SU-DHL-6 (cell line): ENCODE results near the gene EIF3I.
A peak's percentile ranks its signal among the peaks of the same experiment; 100 is the strongest.

Experiments used
- H2AFZ ChIP-seq: fragments of 200-600 bp; sonication (generic); 2 replicates; pipeline ENCODE4 v1.6.1; 2014; ENCODE audit warnings: low read depth, mild to moderate bottlenecking, moderate library complexity, mixed read lengths, antibody characterized with exemption, low read length; ENCODE audit not compliant: severe bottlenecking
- H3F3A ChIP-seq: fragments of 200-600 bp; shearing (Covaris generic); 2 replicates; pipeline ENCODE4 v1.6.0; 2016; ENCODE audit warnings: antibody characterized with exemption, mild to moderate bottlenecking; ENCODE audit not compliant: insufficient read depth
- H3K27ac ChIP-seq: fragments of 200-600 bp; sonication (generic); 2 replicates; pipeline ENCODE4 v1.5.1; 2016; ENCODE audit warnings: low read depth, mild to moderate bottlenecking, low read length, moderate library complexity, mixed read lengths
- H3K27me3 ChIP-seq: fragments of 200-600 bp; sonication (generic), shearing (Covaris generic); 2 replicates; pipeline ENCODE4 v1.6.0; 2014; ENCODE audit warnings: mild to moderate bottlenecking, low read length
- H3K36me3 ChIP-seq: fragments of 200-600 bp; sonication (generic); 2 replicates; pipeline ENCODE4 v1.6.1; 2014; ENCODE audit warnings: mild to moderate bottlenecking, low read length, mixed read lengths
- H3K4me2 ChIP-seq: fragments of 300-600, 200-600 bp; shearing (Covaris generic), sonication (generic); 2 replicates; pipeline ENCODE4 v1.6.0; 2014; ENCODE audit warnings: low read length, low read depth, mild to moderate bottlenecking; ENCODE audit not compliant: poor library complexity, severe bottlenecking
- H3K4me3 ChIP-seq: fragments of 200-600 bp; sonication (generic); 2 replicates; pipeline ENCODE4 v1.5.1; 2014; ENCODE audit warnings: antibody characterized with exemption, low read length, mild to moderate bottlenecking, mixed read lengths; ENCODE audit not compliant: insufficient read depth, poor library complexity, severe bottlenecking
- H3K79me2 ChIP-seq: fragments of 200-600 bp; sonication (generic); 2 replicates; pipeline ENCODE4 v1.6.1; 2014; ENCODE audit warnings: mild to moderate bottlenecking, low read length, moderate library complexity; ENCODE audit not compliant: insufficient read depth
- H3K9ac ChIP-seq: fragments of 200-600 bp; sonication (generic); 2 replicates; pipeline ENCODE4 v1.7.0; 2014; ENCODE audit warnings: mild to moderate bottlenecking, low read length
- H3K9me2 ChIP-seq: fragments of 200-600 bp; sonication (generic); replicated peaks from 2 replicates; pipeline ENCODE4 v1.6.1; 2014; ENCODE audit warnings: low read length; ENCODE audit not compliant: insufficient read depth
- H3K9me3 ChIP-seq: fragments of 200-600 bp; sonication (generic); 2 replicates; pipeline ENCODE4 v1.6.1; 2014; ENCODE audit warnings: low read length, mixed read lengths; ENCODE audit not compliant: insufficient read depth
- H4K20me1 ChIP-seq: fragments of 200-600 bp; sonication (generic); 2 replicates; pipeline ENCODE4 v1.6.1; 2014; ENCODE audit warnings: low read depth, mild to moderate bottlenecking, antibody characterized with exemption, low read length, moderate library complexity, mixed read lengths
- CTCF ChIP-seq: fragments of 200-600 bp; sonication (generic); IDR thresholded peaks from one replicate; pipeline ENCODE4 v1.5.1; 2017; ENCODE audit warnings: antibody characterized with exemption, mild to moderate bottlenecking, low read length, moderate library complexity; ENCODE audit not compliant: insufficient read depth, poor library complexity, severe bottlenecking
- EZH2phosphoT487 ChIP-seq: fragments of 200-600 bp; sonication (generic), shearing (Covaris generic); conservative IDR thresholded peaks from 2 replicates; pipeline ENCODE4 v1.6.1; 2018; ENCODE audit warnings: mild to moderate bottlenecking, antibody characterized with exemption, low read length, moderate library complexity, mixed read lengths

EIF3I gene

GRCh38 chr1:32181065-32181464, 41.1 kb upstream of the EIF3I start:
- peak overlapping the region; percentile 90 for H3K9ac ChIP-seq
- no peak overlapping the region for H2AFZ ChIP-seq
- TF ChIP-seq EZH2phosphoT487 (no peak), CTCF (no peak)
- H3K9me3 ChIP-seq, result no peaks in the 10 kb centered on the region
- peak overlapping the region; percentile 89 for H3K4me3 ChIP-seq
- H3F3A ChIP-seq, result peaks cover 30% of the 10 kb centered on the region
- no peaks in the 10 kb centered on the region for H3K9me2 ChIP-seq
- peaks cover 4% of the 10 kb centered on the region; the same call in 1 of the 2 replicates for H4K20me1 ChIP-seq
- H3K36me3 ChIP-seq, result peaks cover 15% of the 10 kb centered on the region
- H3K4me2 ChIP-seq, result peak overlapping the region; percentile 89
- H3K27me3 ChIP-seq, result no peaks in the 10 kb centered on the region
- peak overlapping the region; percentile 69 for H3K27ac ChIP-seq
- H3K79me2 ChIP-seq, result peaks cover 53% of the 10 kb centered on the region

- H3K36me3 ChIP-seq, result peaks cover 15% of the 10 kb centered on the region
- no peak overlapping the region for H2AFZ ChIP-seq
- peaks cover 4% of the 10 kb centered on the region; the same call in 1 of the 2 replicates for H4K20me1 ChIP-seq
- peaks cover 58% of the 10 kb centered on the region for H3K79me2 ChIP-seq
- TF ChIP-seq CTCF, result no peak
- TF ChIP-seq EZH2phosphoT487, result no peak
- no peaks in the 10 kb centered on the region for H3K9me2 ChIP-seq
- peaks cover 30% of the 10 kb centered on the region for H3F3A ChIP-seq
- H3K27me3 ChIP-seq, result no peaks in the 10 kb centered on the region
- peak overlapping the region; percentile 90; the same call in 1 of the 2 replicates for H3K9ac ChIP-seq
- H3K27ac ChIP-seq, result no peak overlapping the region
- H3K4me2 ChIP-seq, result peak overlapping the region; percentile 89
- H3K4me3 ChIP-seq, result no peak overlapping the region
- H3K9me3 ChIP-seq, result no peaks in the 10 kb centered on the region
Observed at GRCh38 chr1:32181563-32181962, 40.6 kb upstream of the EIF3I start.

- no peaks in the 10 kb centered on the region for H3K9me2 ChIP-seq
- peaks cover 4% of the 10 kb centered on the region; the same call in 1 of the 2 replicates for H4K20me1 ChIP-seq
- no peaks in the 10 kb centered on the region for H3K9me3 ChIP-seq
- H2AFZ ChIP-seq, result no peak overlapping the region
- H3K79me2 ChIP-seq, result peaks cover 63% of the 10 kb centered on the region
- peak overlapping the region; percentile 89 for H3K4me2 ChIP-seq
- no peak overlapping the region for H3K9ac ChIP-seq
- H3K27me3 ChIP-seq, result no peaks in the 10 kb centered on the region
- no peak for TF ChIP-seq CTCF
- no peak for TF ChIP-seq EZH2phosphoT487
- no peak overlapping the region for H3K27ac ChIP-seq
- H3K36me3 ChIP-seq, result peaks cover 15% of the 10 kb centered on the region
- H3K4me3 ChIP-seq, result no peak overlapping the region
- peaks cover 30% of the 10 kb centered on the region for H3F3A ChIP-seq
Observed at GRCh38 chr1:32182060-32182459, 40.1 kb upstream of the EIF3I start.
